GM19468 (cell line): ENCODE measurements around the gene SH3BP4.
"Not testable (repeated sequence)": the region's sequence is repeated elsewhere in the genome, so short reads cannot be mapped to it uniquely, and the experiment has no call there.

Experiments
- ATAC-seq: cut with Tn5 transposase; IDR thresholded peaks from one replicate; pipeline ENCODE4 v1.9.1; 2021; ENCODE audit warnings: mild to moderate bottlenecking, moderate library complexity, moderate number of reproducible peaks; ENCODE audit not compliant: unreplicated experiment; ENCODE audit errors: extremely low read depth

The SH3BP4 gene

DNA sequence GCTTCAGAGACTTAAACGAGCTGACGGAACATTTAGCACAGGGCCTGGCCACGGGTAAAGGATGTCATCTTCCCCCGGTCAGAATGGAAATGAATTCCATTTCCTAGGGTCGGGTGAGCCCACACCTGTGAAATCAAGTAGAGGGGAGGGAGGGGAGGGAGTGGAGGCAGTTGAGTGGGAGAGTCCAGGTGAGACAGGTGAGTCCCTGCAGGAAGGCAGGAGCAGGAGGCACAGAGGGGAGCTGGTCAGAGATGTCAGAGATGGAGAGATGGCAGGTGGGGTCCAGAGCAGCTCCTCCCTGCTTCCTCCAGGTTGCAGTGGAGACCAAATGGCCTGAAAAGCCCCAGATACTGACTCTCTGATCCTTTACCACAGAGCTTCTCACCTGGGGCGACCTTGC, 55.2 kb downstream of the SH3BP4 start:
- ATAC-seq: no peak

DNA sequence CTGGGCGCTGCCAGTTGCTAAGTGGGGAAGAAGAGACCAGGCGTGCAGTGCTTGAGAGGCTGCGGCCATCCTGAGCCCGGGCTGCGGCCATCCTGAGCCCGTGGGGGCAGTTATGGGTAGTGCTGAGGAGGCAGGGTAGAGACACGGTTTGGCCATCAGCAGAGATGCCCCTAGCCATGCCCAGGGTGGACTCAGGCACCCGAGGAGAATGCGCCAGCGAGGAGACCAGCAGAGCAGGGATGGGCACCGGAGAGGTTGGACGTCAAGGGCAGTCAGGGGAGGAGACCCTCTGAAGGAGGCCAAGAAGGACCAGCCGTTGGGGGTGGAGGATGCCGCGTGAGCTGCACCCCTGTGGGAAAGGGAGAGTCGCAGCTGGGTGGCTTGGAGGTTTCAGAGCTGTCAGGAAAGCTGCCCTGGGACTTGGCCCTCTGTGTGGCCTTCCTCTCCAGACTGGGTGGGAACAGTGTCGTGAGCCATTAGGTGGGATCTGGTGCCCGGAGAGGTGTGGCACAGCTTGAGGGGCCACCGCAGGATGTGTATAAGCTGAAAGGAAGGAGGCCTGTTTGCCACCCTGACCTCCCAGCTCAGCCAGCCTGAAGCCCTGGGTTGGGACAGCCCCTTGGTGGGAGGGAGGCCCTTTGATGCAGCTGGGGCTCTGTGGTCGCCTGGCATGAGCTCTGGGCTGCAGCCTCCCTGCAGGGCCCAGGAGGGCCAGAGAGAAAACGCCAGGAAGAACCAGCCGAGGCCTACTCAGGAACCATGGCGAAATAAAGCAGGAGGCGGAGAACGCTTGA, 56.0 kb downstream of the SH3BP4 start:
- ATAC-seq: no peak

DNA sequence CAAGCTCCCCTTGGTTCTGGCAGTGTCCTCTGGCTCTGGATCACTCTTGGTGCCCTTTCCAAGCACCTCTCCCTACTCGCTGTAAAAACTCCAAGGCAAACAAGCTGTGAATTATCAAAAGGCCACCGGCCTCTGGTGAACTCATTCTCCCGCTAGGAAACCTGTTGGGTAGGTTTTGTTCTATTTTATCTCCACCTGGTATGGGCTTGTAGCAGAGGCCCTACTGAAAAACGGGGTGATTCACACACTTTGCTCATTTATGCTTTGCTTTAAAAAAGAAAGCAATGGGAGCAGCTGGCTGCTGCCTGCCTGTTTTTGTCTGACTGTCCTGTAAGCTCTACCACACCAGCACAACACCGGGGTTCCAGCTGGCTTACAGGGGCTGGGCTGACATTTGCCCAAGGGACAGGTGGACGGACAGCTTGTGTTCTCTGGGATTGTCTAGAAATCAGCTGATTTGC, 56.8 kb downstream of the SH3BP4 start:
- ATAC-seq: no peak

DNA sequence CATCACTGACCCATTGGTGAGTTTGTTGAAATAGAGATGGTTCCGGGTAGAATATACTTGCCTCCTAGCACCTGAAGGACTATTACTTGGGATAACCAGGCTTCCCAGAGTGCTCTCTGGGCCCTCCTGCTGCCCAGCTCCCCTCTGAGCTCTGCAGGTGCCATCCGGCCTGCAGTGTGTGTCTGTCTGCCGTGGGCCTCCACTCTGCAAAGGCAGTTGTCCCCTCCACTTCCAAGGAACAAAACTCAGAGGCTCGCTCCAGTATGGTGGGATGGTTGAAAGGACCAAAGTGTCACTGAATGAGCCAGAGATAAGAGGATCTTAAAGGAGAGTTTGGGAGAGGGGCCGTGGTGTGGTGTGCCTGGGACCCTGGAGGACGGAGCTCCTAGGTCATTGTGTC, 57.3 kb downstream of the SH3BP4 start:
- ATAC-seq: no peak

DNA sequence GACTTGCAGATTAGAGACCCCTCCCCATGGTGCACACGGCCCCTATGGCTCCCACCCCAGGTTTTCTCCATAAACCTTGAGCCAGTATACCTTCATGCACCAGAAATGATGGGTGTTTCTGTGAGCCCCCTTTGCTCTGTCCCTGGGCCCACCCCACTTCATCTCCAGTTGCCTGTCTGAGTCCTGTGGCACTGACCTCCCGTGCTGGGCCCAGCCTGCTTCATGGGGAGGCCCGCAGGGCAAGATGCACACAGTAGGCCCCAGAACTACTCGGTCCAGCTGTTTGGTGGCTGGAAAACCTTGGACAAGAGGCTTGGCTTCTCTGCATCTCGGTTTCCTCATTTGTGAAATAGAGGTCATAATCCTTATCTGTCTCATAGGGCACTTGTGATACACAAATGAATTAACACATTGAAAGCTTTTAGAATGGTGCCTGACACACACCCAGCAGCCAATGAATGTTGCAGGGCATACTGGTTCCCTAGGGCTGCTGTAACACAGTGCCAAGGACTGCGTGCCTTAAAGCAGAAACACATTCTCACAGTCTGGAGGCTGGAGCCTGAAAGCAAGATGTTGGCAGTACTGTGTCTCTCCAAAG, 58.4 kb downstream of the SH3BP4 start:
- ATAC-seq: no peak

DNA sequence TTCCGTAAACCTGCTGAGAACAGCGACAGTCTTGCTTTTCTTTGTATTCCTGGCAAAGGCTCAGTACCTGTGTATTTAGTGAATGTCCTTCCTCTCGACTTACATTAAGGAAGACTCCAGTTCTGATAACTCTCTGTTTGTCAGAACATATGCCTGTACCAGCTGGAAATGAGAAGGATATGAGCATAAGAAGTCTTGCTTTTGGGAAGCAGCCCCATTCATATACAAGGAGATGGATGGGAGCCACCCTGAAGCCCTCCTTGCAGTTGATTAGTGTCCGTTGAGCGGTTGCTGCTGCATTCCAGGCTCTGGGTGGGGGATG, 59.8 kb downstream of the SH3BP4 start:
- no peak for ATAC-seq

DNA sequence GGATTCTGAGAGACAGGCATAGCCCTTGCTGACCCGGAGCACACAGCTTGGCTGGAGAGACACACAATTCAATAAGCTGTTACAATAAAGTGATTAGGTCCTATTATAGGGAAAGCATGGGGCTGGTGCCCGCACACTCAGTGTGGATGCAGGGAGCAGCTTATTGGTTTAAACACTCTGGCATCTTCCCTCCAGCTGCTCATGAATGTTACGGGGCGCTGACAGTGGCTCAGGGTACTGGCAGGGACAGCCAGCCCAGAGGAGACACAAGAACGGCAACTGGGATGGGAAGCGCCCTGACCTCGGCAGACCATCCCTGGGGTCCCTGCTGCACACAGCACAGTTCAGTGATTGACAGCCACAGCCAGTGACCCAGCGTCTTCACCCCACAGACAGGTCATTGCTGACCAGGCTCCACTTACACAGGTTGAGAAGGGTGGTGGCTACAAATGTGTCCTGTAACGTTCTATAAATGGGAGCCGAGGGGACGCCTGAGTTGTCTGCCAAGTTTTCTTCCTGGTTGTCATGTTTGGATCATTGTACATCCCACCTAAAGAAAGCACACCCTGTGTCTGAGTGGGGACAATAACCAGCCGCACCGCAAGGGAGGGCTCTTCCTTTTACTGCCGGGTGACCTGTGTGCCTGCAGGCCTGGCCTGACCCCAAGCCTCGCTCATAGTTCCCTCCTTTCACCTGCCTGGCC, 60.3 kb downstream of the SH3BP4 start:
- no peak for ATAC-seq

DNA sequence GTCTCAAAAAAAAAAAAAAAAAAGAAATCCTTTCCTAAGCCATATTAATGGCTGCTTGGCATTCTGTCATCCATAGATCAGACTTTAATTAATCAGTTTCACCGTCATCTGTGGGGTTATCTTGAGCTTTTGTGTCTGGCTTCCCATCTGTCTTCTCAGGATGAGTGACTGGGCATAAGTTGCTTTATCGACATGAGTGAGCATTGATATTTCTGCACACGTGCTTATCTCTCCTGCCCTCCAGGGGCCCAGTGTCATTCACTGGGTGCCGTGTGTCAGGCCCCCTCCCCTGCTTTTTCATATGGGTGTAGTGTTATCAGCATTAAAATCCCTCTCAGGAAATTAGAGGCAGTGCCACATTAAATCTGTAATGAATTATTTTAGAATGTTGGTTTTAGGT, 65.6 kb downstream of the SH3BP4 start:
- ATAC-seq: no peak

DNA sequence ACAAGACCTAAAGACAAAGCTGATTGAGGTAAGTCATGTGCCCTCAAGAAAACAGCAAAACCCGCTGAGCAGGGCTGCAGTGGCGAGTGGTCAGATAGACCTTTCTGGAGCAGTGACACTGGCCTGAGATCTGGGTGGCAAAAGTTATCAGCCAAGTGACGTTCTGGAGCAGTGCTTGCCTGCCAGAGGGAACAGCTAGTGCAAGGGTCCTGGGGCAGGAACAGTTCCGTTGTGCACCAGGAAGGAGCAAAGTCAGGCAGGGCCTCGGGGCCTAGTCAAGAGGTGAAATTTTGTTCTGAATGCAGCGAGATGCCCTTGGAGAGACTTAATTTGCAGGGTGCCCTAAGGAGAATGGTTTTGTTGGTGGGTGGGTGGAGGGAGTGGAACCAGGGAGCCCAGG, 67.0 kb downstream of the SH3BP4 start:
- ATAC-seq: no peak

DNA sequence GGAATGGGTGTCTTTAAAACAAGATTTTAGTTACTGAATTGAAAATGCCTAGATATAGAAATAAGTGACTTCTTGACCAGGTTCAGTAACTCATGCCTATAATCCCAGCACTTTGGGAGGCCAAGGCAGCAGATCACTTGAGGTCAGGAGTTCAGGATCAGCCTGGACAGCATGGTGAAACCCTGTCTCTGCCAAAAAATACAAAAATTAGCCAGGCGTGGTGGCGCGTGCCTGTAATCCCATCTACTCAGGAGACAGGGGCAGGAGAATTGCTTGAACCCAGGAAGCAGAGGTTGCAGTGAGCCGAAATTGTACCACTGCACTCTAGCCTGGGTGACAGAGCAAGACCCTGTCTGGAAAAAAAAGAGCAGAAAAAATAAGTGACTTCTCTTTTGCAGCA, 68.3 kb downstream of the SH3BP4 start:
- not testable (repeated sequence) for ATAC-seq

DNA sequence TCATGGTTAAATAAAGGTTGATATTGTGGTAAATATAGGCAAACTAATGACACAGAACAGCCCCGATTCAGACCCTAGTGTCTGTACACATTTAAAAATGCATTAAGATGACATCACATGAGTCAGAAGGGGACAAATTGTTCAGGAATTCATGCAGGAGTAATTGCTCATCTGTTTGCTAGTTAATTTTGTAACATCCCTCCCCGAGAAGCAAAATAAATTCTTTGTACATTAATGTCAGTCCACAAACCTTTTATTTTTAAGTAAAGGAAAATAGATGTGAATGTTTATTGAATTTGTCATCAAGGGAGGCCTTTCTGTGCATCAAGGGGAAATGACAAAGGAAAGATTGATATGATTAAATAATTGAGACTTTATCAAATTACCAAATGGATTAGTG, 69.9 kb downstream of the SH3BP4 start:
- ATAC-seq: no peak

DNA sequence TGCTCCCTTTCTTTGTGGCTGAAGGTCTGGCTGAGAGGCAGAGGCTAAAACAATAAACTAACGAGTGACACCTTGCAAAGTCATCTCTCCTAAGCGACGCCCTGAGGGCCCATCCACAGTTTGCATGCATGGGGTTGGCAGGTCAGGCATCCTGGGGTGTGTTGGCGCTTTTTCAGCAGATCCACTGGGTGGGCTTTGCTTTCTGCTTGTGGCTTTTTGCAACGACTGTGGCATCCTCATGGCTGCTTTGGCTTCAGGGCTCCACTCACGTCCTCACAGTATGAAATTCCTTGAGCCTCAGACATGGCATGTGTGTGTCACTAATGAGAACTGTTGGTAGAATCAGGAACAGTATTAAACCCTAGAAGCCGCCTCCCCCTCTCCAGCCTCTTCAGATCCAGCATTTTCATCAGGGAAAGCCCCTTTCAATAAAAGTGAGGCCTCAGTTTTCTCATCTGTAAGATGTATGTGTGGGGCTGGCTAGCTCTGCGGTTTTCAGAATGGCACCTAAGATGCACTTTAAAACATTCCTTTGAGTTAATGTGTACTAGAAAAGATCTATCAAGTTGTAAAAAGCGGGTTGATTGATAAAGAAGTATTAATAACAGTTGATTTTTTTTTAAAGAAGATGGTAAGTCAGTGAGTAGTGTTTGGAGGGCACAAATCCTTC, 72.5 kb downstream of the SH3BP4 start:
- no peak for ATAC-seq

DNA sequence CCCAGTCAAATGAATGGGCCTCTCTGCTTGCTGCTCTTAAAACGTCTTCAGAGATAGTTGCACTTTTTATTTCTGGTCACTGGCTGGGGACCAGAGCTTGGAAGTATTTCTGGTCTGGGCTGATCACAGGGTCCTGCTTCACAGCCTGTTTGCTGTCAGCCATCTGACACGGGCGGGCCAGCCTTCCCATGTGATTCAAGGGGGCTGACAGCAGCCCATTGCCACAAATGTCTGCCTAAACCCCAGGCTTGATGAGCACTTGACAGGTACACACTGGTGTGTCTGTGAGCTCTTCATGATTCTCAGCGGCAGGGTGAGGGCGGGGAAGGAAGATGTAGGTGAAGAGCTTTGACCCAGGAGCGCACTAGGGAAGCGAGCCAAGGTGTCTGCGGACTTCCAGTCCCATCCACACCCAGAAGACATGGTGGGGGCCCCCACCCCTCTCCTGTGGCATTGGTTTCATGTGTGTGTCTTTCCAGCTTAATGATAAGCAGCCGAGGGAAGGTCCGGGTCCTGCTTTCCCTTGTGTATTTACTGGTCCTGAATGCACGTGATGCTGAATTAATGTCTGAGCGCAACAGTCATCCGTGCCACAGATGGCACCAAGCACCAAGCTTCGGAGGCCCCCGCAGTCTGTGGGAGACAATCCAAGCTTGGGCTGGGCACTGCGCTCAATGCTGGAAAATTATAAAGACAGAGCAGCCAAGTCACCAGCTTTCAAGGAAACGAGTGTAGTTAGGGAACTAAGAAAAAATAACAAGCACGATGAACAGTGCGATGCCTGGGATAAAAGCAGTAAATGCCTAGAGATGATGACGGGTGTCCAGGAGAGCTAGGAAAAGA, 73.3 kb downstream of the SH3BP4 start:
- ATAC-seq: no peak

DNA sequence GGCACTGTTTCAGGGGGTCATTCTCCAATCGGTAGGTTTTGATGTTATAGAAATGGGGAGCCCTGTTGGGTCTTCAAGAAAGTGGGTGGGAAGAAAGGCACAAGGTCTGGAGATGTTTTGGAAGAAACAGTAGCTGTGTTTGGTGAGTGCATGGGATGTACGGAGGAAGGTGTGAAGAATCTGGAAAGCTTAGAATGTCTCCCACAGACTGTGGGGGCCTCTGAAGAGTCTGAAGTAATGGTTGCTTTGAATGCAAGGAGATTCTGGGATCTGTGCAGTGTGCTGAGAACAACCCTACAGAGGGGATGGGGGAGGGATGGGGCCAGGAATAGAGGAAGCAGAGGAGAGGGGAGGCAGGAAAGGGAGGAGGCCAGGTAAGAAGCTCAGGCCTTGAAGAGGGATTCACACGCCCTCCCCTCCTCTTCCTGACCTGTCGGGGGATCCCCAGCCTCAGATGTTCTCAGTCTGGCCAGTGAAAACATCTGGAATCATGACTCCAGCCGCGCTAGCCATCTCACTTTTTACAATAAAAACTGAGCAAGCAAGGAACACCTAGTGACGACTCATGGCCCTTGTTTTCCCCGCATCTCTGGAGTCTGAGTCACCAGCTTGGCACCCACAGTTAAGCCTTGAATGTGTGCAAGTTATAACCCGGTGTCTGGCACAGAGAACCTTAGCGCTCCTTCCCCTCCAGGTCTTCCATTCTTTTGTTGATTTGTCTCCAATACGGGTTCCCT, 74.2 kb downstream of the SH3BP4 start:
- no peak for ATAC-seq

DNA sequence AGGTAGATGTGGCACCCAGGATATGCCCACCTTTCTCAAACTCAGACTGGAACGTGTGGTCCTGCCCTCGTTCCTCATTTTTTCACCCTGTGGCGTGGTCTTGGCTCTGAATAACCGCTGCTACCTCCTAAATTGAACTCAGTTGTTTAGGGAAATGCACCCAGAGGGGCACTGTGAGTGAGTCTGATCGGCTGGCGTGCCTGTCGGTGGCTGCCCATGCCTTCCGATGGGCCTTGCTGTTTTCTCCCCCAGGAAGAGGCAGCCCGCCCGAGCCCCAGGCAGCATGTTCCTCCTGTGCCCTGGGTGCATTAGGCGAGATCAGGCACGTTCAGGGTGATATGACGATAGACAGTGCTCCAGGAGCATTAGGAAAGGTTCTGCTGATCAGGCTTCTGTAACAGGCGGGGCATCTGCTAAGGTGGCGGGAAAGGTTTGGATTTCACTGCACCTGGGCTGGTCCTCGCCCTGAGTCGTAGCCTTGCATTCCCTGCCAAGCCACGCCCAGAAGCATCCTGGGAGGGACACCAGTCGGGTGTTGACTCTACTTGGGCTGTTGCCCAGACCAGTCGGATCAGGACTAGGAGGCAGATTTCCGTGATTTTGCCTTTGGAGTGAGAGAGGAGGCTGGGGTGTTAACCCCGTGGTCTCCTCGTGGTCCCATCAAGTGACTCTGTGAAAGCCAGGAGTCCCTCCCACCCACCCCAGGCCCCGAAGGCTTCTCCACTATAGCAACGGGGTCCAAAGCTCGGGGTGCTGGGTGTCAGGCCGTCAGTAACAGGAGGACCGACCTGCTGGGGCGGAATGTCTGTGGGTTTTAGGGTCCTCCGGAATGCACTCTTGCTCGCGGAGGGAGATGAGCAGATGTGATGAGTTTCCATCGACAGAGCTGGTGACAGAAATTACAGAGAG, 75.1 kb downstream of the SH3BP4 start:
- ATAC-seq: no peak

DNA sequence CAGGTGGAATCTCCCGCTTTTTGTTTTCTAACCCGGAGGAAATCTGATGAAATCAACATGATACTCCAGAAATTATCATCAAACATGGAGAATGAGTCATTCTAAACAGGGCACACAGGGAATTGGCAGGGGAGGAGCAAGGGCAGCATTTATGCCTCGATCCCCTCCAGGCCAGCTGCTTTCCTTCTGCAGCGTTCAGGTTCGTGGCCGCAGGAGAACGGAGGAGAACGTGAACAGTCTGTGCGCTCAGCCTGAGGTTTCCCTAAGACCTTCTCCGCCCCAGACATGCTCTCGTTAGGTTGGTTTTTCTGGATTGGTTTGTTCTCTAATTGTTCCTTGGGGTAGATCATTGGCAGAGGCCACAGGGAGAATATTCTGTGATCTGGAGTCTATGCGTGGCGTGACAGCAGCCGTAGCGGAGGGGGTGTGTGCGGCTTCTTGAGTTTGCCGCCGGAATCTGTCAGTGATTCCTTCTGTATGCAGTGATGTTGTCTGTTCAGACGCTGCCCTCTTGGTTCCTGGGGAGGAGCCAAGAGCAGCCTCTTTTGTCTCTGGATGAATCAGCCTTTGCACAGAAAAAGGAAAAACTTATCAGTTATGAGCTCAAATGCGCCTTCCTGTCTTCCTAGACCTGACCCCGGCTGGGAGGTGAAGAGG, 75.9 kb downstream of the SH3BP4 start:
- ATAC-seq: no peak

DNA sequence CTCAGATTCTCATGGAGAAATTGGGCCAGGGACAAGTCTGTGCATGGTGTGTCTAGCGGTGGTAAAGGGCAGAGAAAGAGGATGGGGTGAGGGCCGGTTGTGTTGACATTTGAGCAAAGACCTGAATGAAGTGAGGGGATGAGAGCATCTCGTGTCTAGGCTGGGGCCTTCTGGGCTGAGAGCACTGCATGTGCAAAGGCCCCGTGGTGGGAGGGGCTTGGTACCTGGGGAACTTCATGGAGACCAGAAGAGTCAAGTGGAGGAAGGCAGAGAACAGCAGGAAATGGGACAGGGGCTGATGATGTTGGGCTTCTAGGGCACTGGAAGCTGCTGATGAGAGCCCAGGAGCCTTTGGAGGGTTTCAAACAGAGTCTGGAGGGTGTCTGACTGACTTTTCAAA, 76.8 kb downstream of the SH3BP4 start:
- ATAC-seq: no peak

DNA sequence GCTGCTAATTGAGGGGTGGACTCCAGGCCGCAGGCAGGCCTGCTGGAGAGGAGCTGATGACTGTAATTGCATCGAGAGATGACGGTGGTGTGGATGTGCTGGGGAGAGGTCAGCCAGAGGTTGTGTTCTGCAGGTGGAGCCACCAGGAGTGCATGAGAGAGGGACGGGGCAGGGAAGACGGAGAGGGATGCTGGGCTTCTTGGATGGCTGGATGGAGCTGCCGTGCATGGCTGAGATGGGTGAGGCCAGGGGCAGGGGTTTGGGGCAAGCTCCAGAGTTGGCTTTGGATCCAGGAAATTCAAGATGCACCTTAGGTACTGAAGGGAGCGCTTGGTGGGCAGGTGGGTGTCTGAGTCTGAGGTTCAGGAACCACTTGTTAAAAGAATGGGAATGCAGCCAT, 77.2 kb downstream of the SH3BP4 start:
- ATAC-seq: no peak
